ENCODE data around the gene MPP7. TPM values are rescaled to one million over a fixed set of nuclear protein-coding genes. Genes with fewer than 3 reads are reported as not detected.

The MPP7 gene
- 0.06 to 0.29 TPM (median 0.23 TPM) in 5 replicates for total RNA-seq (2022; extraction: Qiagen RNA extraction)

DNA sequence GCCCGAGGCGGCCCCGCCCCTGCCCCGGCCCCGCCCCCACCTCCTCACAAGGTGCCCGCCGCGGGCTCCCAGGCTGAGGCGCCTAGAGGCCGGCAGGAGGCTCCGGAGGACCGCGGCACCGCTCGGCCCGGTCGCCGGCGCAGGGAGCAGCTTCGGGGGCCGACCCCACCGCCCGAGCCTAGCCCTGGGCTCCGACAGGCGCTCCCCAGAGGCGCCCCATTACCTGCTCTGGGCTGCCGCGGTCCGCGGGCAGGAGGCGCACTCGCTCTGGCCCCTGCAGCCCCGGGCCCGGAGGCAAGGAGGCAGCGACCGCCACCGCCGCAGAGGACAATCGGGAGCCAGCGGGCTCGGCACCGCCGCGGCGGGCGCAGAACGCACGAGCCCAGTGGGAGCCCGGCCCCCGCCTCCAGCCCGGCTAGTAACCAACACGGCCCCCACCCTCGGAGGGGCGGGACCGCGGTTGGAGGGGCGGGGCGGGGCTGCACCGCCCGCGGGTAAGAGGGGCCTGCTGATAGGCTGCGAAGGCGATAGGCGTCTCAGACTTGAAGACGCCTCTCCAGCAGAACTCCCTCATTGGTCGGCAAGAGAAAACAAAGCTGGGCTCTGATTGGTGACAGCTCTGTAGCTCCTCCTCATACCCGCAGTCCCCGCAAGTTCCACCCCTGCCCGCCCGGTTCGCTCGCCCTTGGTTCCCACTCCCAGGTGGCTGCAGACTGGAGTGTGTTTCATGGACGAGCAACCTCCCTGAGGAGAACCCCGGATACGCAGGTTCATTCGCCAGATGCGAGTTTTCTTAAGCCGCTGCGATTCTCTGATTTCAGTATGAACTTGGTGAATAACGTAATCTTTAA lies at the start of gene MPP7:
Gene MPP7 (minus strand): TSS at position 427 of the 851 bp plus-strand sequence. CDS start 64,460 bp downstream, outside the sequence.

Other genes starting within 250 kb of the MPP7 start
- 56.7 to 73.6 TPM (median 70.3 TPM) in 5 replicates for gene WAC, start 230.1 kb upstream of the MPP7 start, total RNA-seq (2022; extraction: Qiagen RNA extraction)

Data from A549 treated with Mapracorat at 1 μM for 4 hours (cell line).